ENCODE data around the gene GPR139.

GPR139 gene

DNA sequence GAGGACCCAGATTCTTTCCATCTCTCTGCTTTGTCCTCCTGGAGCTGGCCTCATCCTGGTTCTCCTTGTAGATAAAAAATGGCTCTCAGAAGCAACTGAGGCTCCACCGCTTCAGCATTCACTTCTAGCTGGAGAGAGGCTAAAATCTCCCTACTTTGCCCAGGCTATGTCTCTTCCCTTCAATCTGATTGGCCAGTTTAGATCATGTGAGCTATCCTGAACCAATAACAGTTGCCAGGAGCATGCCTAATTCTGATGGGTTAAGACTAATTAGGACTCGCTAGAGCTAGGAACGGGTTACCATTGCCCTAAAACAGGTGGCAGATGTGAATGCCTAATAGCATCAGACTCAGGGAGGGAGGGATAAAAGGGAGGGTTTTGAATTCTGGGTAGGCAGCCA lies 89.6 kb downstream of the GPR139 start:
- Histone ChIP-seq H3K9me3 (ENCODE audit: insufficient read depth, low read length) (no peaks in the 10 kb centered on the region), H3K36me3 (ENCODE audit: insufficient read depth, insufficient read length, low read length) (no peaks in the 10 kb centered on the region), H3K9ac (ENCODE audit: insufficient read length, low read depth) (no peak overlapping the region), H3K4me3 (ENCODE audit: insufficient read length, low read depth) (no peak overlapping the region), H3K27me3 (ENCODE audit: insufficient read depth, insufficient read length) (no peaks in the 10 kb centered on the region), H3K4me1 (ENCODE audit: insufficient read depth, insufficient read length) (peaks cover 2% of the 10 kb centered on the region)
- no peak for DNase-seq (ENCODE audit: low read depth, low spot score)
- TF ChIP-seq SUZ12 (IDR thresholded peaks at IDR 0.05; ENCODE audit: extremely low read depth, insufficient read depth, insufficient read length), result no peak
- no peak for TF ChIP-seq YY1 (IDR thresholded peaks at IDR 0.05; ENCODE audit: insufficient read depth, insufficient read length)
- TF ChIP-seq ZNF274 (IDR thresholded peaks at IDR 0.05; ENCODE audit: low read depth, low read length), result no peak
